K562 (cell line): Measurements from ENCODE around the gene SLC39A12.

Source experiments
- CTCF ChIP-seq, 3 experiments: IDR thresholded peaks in 2 of 3; conservative IDR thresholded peaks in 1 of 3; 2 replicates each; pipeline ENCODE4 v1.5.1; 2011 to 2012; ENCODE audit warnings: low read length in 3 of 3, mild to moderate bottlenecking in 3 of 3, control low read depth in 2 of 3, improper control_type of control experiment in 1 of 3, inconsistent platforms in 1 of 3, low read depth in 1 of 3, mixed read lengths in 1 of 3, moderate library complexity in 1 of 3; ENCODE audit not compliant: insufficient read depth in 2 of 3
- KLF16 ChIP-seq: IDR thresholded peaks from 2 replicates; pipeline ENCODE4 v1.6.1; 2016; ENCODE audit warnings: antibody characterized with exemption
- LCOR ChIP-seq: sonication (generic); formaldehyde crosslinking; IDR thresholded peaks from 2 replicates; pipeline ENCODE4 v1.8.0; 2022; ENCODE audit warnings: mild to moderate bottlenecking, missing genetic modification reagents
- NFYB ChIP-seq: IDR thresholded peaks from 2 replicates; pipeline ENCODE4 v1.6.1; 2011; ENCODE audit warnings: mild to moderate bottlenecking, moderate library complexity; ENCODE audit not compliant: insufficient read length; ENCODE audit errors: extremely low read depth

- TF ChIP-seq NFYB, result no peak
- no peak for TF ChIP-seq CTCF (IDR thresholded peaks at IDR 0.05 in 2 of 3, conservative IDR thresholded peaks at IDR 0.05 in 1 of 3; ENCODE audit: insufficient read depth in 2 of 3, low read depth in 1 of 3, low read length in 3 of 3)
- TF ChIP-seq LCOR (CRISPR knock-in tag), result no peak
- no peak for TF ChIP-seq KLF16
Measured at GRCh38 chr10:17912754-17913153, 39.0 kb upstream of the SLC39A12 start.
